ENCODE data around the gene RMDN2. TPM values are rescaled to one million over a fixed set of nuclear protein-coding genes. Genes with fewer than 3 reads are reported as not detected.

Gene RMDN2
- total and polyA plus RNA-seq, 5 donors from 2014 or later: 1.3 to 3.2 (median 1.7) TPM

DNA sequence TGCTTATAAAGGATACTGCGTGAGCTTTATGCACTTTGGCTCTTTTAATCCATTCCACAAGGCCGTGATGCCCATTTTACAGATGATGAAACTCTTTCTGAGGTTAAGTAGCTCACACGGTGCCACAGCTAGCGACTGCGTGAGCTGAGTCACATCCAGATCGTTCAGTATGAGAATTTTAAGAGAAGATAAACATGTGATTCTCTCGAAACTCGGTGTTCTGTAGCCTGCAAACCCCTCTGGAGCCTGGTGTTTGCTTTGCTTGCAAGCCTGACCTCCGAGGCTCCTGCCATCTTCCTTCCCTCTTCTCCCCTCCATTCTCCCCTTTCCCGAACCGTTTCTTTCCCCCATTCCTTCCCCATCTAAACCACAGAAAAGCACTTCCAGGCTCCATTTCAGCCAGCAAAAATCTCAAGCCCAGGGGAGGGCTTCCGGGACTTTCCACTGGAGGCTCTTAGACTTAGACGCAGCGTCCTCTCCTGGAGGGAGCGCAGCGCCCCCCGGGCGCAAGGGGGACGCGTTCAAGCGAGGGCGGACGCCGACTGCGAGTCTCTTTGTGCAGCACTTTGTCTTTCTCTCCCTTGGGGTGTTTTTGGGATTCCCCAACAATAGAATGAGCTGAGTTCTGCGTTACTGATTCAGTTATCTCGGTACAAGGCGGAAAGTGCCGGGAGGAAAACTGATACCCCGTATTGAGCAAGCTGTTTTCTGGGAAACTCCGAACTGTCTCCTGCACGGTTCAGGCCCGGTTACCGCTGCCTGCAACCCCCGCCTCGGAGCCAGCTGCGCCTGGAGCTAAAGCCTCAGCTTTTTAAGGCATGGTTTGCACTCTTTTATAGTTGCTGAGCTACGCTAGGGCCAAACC is 112.9 kb downstream of the RMDN2 start:
- no peak overlapping the region for H3K27ac ChIP-seq (ENCODE audit: insufficient read depth, low read length, poor library complexity, severe bottlenecking)
- Mint-ChIP-seq H3K36me3 (no peaks in the 10 kb centered on the region), H3K4me3 (peak overlapping the region in 1 of 4 donors; percentile 2), H3K27ac (no peak overlapping the region), H3K4me1 (peaks cover 0 to 6% (median 2%) of the 10 kb centered on the region in 4 donors), H3K9me3 (peaks cover 0 to 1% (median 0%) of the 10 kb centered on the region in 7 donors), H3K27me3 (peaks cover 61% of the 10 kb centered on the region)
- ATAC-seq (ENCODE audit: low read depth in 2 of 2): peak in 1 of 2 donors; percentile 31
- peak in 1 of 3 donors; percentile 28 for DNase-seq
- no peaks in the 10 kb centered on the region for H3K9me3 ChIP-seq (ENCODE audit: control insufficient read depth in 2 of 2, low read length in 2 of 2)
- no peak overlapping the region for H3K4me3 ChIP-seq (ENCODE audit: low read depth, low read length)
- peaks cover 5% of the 10 kb centered on the region for H3K4me1 ChIP-seq (ENCODE audit: control insufficient read depth, insufficient read depth, low read length, poor library complexity, severe bottlenecking)
- H3K27me3 ChIP-seq (ENCODE audit: control insufficient read depth, insufficient read depth, low read length): peaks cover 35% of the 10 kb centered on the region
- no peaks in the 10 kb centered on the region for H3K36me3 ChIP-seq (ENCODE audit: control insufficient read depth, insufficient read depth, low read length)

DNA sequence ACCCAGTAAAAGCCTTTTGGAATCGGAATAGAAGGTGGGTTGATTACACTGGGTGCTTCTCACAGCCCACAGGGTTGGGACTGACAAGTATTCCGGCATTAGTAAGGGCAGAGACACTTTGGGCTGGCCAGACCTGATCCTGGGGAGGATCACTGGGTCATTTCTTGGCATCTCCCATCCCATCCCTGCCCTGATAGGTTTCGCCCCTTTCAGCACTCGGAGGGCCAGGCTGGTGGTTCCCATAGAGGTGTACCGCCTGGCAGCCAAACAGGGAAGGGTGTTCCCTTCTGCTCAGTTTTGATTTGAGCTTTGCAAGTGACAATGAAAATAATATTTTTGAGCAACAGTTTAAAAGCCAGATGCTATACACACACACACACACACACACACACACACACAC is 113.6 kb downstream of the RMDN2 start:
- ATAC-seq (ENCODE audit: low read depth in 2 of 2) (no peak), DNase-seq (no peak)
- Histone ChIP-seq H3K27me3 (ENCODE audit: control insufficient read depth, insufficient read depth, low read length) (peaks cover 35% of the 10 kb centered on the region), H3K4me1 (ENCODE audit: control insufficient read depth, insufficient read depth, low read length, poor library complexity, severe bottlenecking) (peaks cover 5% of the 10 kb centered on the region), H3K4me3 (ENCODE audit: low read depth, low read length) (no peak overlapping the region), H3K36me3 (ENCODE audit: control insufficient read depth, insufficient read depth, low read length) (no peaks in the 10 kb centered on the region), H3K27ac (ENCODE audit: insufficient read depth, low read length, poor library complexity, severe bottlenecking) (no peak overlapping the region), H3K9me3 (ENCODE audit: control insufficient read depth in 2 of 2, low read length in 2 of 2) (no peaks in the 10 kb centered on the region)
- no peak overlapping the region for H3K4me3 Mint-ChIP-seq
- H3K27me3 Mint-ChIP-seq: peaks cover 68% of the 10 kb centered on the region
- H3K9me3 Mint-ChIP-seq: peaks cover 0 to 1% (median 0%) of the 10 kb centered on the region in 7 donors
- H3K4me1 Mint-ChIP-seq: peaks cover 0 to 6% (median 0%) of the 10 kb centered on the region in 4 donors
- H3K36me3 Mint-ChIP-seq: no peaks in the 10 kb centered on the region
- H3K27ac Mint-ChIP-seq: no peak overlapping the region

DNA sequence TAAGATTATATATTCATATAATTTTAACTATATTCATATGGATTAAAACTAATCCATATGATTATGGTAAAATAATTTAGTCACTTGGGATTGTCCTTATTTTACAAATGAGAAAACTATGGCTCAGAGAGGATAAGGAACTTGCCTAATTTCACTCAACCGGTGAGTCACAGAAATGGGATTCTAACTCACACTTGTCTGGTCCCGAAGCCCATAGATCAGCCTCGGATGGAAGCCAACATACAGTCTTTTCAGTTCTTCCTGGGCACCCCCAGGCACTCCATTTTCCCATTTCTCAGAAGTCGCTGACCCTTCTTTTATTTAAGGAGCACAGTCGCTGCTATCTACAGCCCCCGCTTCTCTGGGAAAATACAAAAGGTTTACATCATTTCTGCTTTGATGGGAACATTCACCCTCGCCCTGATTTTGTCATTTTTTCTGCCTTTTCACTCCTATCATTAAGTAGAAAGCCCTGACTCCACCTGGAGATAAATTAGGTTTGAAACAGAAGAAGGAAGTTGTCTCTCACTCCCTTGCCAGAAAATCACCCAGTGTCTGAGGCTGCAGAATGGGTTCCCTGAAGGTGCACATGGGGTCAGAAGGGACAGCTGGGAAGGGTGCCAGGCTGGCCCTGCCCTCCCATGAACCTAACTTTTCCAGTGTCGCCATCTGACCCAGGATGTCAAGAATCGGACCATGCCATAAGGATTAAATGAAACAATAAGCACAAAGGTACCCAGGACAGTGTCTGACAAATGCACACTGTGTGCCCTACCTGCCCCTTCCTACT is 114.2 kb downstream of the RMDN2 start:
- Mint-ChIP-seq H3K9me3 (peaks cover 0 to 3% (median 0%) of the 10 kb centered on the region in 7 donors), H3K27me3 (peaks cover 70% of the 10 kb centered on the region), H3K4me1 (peaks cover 0 to 6% (median 0%) of the 10 kb centered on the region in 4 donors), H3K36me3 (no peaks in the 10 kb centered on the region), H3K4me3 (no peak overlapping the region), H3K27ac (no peak overlapping the region)
- Histone ChIP-seq H3K4me3 (ENCODE audit: low read depth, low read length) (no peak overlapping the region), H3K27me3 (ENCODE audit: control insufficient read depth, insufficient read depth, low read length) (peaks cover 33% of the 10 kb centered on the region), H3K36me3 (ENCODE audit: control insufficient read depth, insufficient read depth, low read length) (no peaks in the 10 kb centered on the region), H3K4me1 (ENCODE audit: control insufficient read depth, insufficient read depth, low read length, poor library complexity, severe bottlenecking) (peaks cover 5% of the 10 kb centered on the region), H3K9me3 (ENCODE audit: control insufficient read depth in 2 of 2, low read length in 2 of 2) (no peaks in the 10 kb centered on the region), H3K27ac (ENCODE audit: insufficient read depth, low read length, poor library complexity, severe bottlenecking) (no peak overlapping the region)
- no peak for DNase-seq
- no peak for ATAC-seq (ENCODE audit: low read depth in 2 of 2)

DNA sequence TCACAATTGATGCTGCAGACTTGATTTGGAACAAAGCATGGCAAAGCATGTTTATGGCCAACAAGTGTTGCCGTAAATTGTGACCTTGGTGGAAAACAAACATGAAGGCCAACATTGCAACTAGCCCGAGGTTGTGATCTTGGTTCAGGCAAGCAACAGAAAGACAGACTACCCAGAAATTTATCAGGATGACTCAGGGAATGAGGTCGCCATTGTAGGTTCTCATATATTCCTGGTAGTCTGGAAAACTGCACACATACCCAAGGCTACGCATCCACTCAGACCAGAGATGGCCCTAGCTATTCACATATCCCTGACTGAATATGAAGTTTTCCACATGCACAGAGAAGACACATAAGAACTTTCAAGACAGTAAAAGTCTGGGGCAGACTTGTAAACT is 120.7 kb downstream of the RMDN2 start:
- no peaks in the 10 kb centered on the region for H3K4me1 Mint-ChIP-seq

DNA sequence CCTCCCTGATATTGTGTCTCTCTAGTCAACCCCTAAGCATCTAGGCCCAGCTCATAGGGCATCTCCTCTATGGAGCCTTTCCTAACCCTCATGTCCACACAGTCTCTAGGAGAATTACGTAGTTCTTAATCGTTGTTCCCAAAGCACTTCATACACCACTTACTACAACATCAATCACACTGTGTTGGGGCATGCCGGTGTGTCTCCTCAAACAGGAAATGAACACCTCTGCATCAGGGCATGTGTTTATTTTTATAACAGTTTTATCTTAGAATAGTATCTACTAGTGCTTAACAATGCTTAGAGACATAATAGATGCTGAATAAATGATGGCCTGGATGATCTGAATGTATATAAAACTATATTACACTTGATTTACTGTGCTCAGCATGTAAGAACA is 131.1 kb downstream of the RMDN2 start:
- H3K27ac ChIP-seq (ENCODE audit: insufficient read depth, low read length, poor library complexity, severe bottlenecking): no peak overlapping the region

More for the DNA sequence above, 120.7 kb downstream of the RMDN2 start:
- ATAC-seq (ENCODE audit: low read depth in 2 of 2) (no peak), DNase-seq (no peak)
- no peak overlapping the region for H3K4me3 Mint-ChIP-seq
- no peak overlapping the region for H3K27ac Mint-ChIP-seq
- peaks cover 28% of the 10 kb centered on the region for H3K27me3 Mint-ChIP-seq
- Histone ChIP-seq H3K36me3 (ENCODE audit: control insufficient read depth, insufficient read depth, low read length) (no peaks in the 10 kb centered on the region), H3K27me3 (ENCODE audit: control insufficient read depth, insufficient read depth, low read length) (peaks cover 7% of the 10 kb centered on the region), H3K27ac (ENCODE audit: insufficient read depth, low read length, poor library complexity, severe bottlenecking) (no peak overlapping the region), H3K9me3 (ENCODE audit: control insufficient read depth in 2 of 2, low read length in 2 of 2) (no peaks in the 10 kb centered on the region), H3K4me3 (ENCODE audit: low read depth, low read length) (no peak overlapping the region), H3K4me1 (ENCODE audit: control insufficient read depth, insufficient read depth, low read length, poor library complexity, severe bottlenecking) (no peaks in the 10 kb centered on the region)
- H3K9me3 Mint-ChIP-seq: peaks cover 0 to 5% (median 0%) of the 10 kb centered on the region in 7 donors
- H3K36me3 Mint-ChIP-seq: no peaks in the 10 kb centered on the region

DNA sequence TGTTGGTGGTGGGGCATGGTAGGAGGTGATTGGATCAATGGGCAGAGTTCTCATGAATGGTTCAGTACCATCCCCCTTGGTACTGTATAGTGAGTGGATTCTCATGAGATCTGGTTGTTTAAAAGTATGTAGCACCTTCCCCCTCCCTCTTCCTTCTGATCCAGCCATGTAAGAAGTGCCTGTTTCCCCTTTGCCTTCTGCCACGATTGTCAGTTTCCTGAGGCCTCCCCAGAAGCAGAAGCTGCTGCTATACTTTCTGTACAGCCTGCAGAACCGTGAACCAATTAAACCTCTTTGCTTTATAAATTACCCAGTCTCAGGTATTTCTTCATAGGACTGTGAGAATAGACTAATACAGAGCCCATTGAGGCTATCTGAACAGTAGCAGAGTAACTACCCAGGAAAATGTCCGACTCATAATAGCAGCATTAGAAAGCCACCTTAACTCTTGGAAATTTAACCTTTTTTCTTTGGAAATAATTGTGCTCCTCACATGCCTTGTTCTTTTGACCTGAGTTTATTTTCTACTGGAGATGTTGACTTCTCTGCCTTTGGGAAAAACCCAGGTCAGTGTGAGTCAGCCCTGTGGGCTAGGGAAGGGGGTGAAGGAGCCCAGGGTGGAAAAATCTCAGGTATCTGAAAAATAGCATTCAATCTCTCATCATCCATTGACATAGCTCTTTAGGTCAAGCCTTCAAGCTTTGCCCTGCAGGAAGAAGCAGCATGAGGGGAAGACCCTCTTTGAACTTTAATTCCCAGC is 132.7 kb downstream of the RMDN2 start:
- Histone ChIP-seq H3K9me3 (ENCODE audit: control insufficient read depth in 2 of 2, low read length in 2 of 2) (no peaks in the 10 kb centered on the region), H3K4me3 (ENCODE audit: low read depth, low read length) (no peak overlapping the region), H3K4me1 (ENCODE audit: control insufficient read depth, insufficient read depth, low read length, poor library complexity, severe bottlenecking) (no peaks in the 10 kb centered on the region), H3K36me3 (ENCODE audit: control insufficient read depth, insufficient read depth, low read length) (no peaks in the 10 kb centered on the region), H3K27ac (ENCODE audit: insufficient read depth, low read length, poor library complexity, severe bottlenecking) (no peak overlapping the region), H3K27me3 (ENCODE audit: control insufficient read depth, insufficient read depth, low read length) (peaks cover 8% of the 10 kb centered on the region)
- Mint-ChIP-seq H3K9me3 (peaks cover 0 to 6% (median 0%) of the 10 kb centered on the region in 7 donors), H3K27me3 (peaks cover 15% of the 10 kb centered on the region), H3K4me1 (no peaks in the 10 kb centered on the region), H3K4me3 (no peak overlapping the region), H3K27ac (no peak overlapping the region), H3K36me3 (no peaks in the 10 kb centered on the region)
- ATAC-seq (ENCODE audit: low read depth in 2 of 2) (no peak), DNase-seq (no peak)

More for the DNA sequence above, 131.1 kb downstream of the RMDN2 start:
- H3K36me3 Mint-ChIP-seq: no peaks in the 10 kb centered on the region
- H3K36me3 ChIP-seq (ENCODE audit: control insufficient read depth, insufficient read depth, low read length): no peaks in the 10 kb centered on the region
- DNase-seq: no peak
- peaks cover 26% of the 10 kb centered on the region for H3K27me3 Mint-ChIP-seq
- ATAC-seq (ENCODE audit: low read depth in 2 of 2): no peak
- H3K4me1 ChIP-seq (ENCODE audit: control insufficient read depth, insufficient read depth, low read length, poor library complexity, severe bottlenecking): no peaks in the 10 kb centered on the region
- peaks cover 0 to 6% (median 0%) of the 10 kb centered on the region in 7 donors for H3K9me3 Mint-ChIP-seq
- H3K27me3 ChIP-seq (ENCODE audit: control insufficient read depth, insufficient read depth, low read length): peaks cover 14% of the 10 kb centered on the region
- H3K4me3 Mint-ChIP-seq: no peak overlapping the region
- H3K27ac Mint-ChIP-seq: no peak overlapping the region
- no peaks in the 10 kb centered on the region for H3K4me1 Mint-ChIP-seq
- no peak overlapping the region for H3K4me3 ChIP-seq (ENCODE audit: low read depth, low read length)
- no peaks in the 10 kb centered on the region for H3K9me3 ChIP-seq (ENCODE audit: control insufficient read depth in 2 of 2, low read length in 2 of 2)

DNA sequence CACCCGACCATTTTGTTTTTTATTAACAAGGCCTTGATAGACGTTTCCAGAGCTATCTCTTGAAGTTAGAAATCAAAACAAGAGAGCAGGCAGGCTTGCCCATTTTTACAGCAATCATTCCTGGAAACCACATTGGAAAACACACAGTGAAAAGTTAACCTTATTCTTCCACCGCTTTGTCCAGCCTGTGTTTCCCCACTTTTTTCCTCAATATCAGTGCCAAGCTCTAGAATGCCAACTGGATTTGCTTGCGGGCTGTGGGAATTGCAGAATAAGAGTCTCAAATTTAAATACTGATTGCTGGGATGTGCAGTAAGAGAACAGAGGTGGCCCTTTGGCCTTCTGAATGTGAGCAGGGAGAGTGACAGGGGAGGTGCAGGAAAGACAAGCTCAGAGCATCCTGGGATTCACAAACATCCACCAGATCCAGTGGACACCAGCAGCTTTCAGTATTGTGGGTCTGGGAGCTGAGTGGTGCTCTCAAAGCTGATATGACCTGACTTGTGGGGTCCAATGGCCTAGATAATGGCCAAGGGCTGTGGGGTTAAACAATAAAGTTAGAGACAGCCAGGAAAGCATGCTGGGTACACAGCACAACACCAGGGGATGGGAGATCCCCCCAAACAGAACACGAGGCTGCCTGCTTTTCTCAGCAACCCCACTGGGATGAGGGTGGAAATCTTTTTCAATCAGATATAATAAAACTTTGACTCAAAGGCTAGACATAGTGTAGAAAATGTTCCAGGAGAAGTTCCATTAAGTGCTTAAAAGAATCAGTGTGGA is 135.3 kb downstream of the RMDN2 start:
- Histone ChIP-seq H3K27me3 (ENCODE audit: control insufficient read depth, insufficient read depth, low read length) (peaks cover 7% of the 10 kb centered on the region), H3K27ac (ENCODE audit: insufficient read depth, low read length, poor library complexity, severe bottlenecking) (no peak overlapping the region), H3K9me3 (ENCODE audit: control insufficient read depth in 2 of 2, low read length in 2 of 2) (no peaks in the 10 kb centered on the region), H3K36me3 (ENCODE audit: control insufficient read depth, insufficient read depth, low read length) (no peaks in the 10 kb centered on the region), H3K4me3 (ENCODE audit: low read depth, low read length) (no peak overlapping the region), H3K4me1 (ENCODE audit: control insufficient read depth, insufficient read depth, low read length, poor library complexity, severe bottlenecking) (no peaks in the 10 kb centered on the region)
- ATAC-seq (ENCODE audit: low read depth in 2 of 2): no peak
- Mint-ChIP-seq H3K27me3 (peaks cover 10% of the 10 kb centered on the region), H3K4me1 (no peaks in the 10 kb centered on the region), H3K4me3 (no peak overlapping the region), H3K27ac (no peak overlapping the region), H3K9me3 (peaks cover 0 to 3% (median 0%) of the 10 kb centered on the region in 7 donors), H3K36me3 (no peaks in the 10 kb centered on the region)
- no peak for DNase-seq
